HG03175 (cell line): ENCODE measurements around the gene TPST2.
A peak's percentile ranks its signal among the peaks of the same experiment; 100 is the strongest.
"Not testable (repeated sequence)": the region's sequence is repeated elsewhere in the genome, so short reads cannot be mapped to it uniquely, and the experiment has no call there.

Experiments
- ATAC-seq: cut with Tn5 transposase; IDR thresholded peaks from one replicate; pipeline ENCODE4 v1.9.1; 2021; ENCODE audit warnings: mild to moderate bottlenecking, moderate library complexity; ENCODE audit not compliant: unreplicated experiment

The TPST2 gene

GRCh38 chr22:26536762-26537134, 53.2 kb downstream of the TPST2 start:
- no peak for ATAC-seq

GRCh38 chr22:26536056-26536761, 53.7 kb downstream of the TPST2 start:
- ATAC-seq: no peak

GRCh38 chr22:26535603-26535908, 54.4 kb downstream of the TPST2 start:
- no peak for ATAC-seq

- ATAC-seq: no peak
Measured at GRCh38 chr22:26534874-26535602, 54.9 kb downstream of the TPST2 start.

GRCh38 chr22:26534171-26534855, 55.6 kb downstream of the TPST2 start:
- no peak for ATAC-seq

GRCh38 chr22:26529345-26529744, 60.6 kb downstream of the TPST2 start:
- ATAC-seq: no peak

- not testable (repeated sequence) for ATAC-seq
Measured at GRCh38 chr22:26528518-26528917, 61.4 kb downstream of the TPST2 start.

GRCh38 chr22:26527574-26528465, 62.1 kb downstream of the TPST2 start:
- ATAC-seq: no peak

- no peak for ATAC-seq
Measured at GRCh38 chr22:26527167-26527566, 62.8 kb downstream of the TPST2 start.

GRCh38 chr22:26525946-26526564, 63.9 kb downstream of the TPST2 start:
- ATAC-seq: no peak

GRCh38 chr22:26524870-26525269, 65.1 kb downstream of the TPST2 start:
- no peak for ATAC-seq

GRCh38 chr22:26522592-26522991, 67.3 kb downstream of the TPST2 start:
- no peak for ATAC-seq

- no peak for ATAC-seq
Measured at GRCh38 chr22:26522012-26522411, 67.9 kb downstream of the TPST2 start.

- ATAC-seq: no peak
Measured at GRCh38 chr22:26517429-26517828, 72.5 kb downstream of the TPST2 start.

GRCh38 chr22:26516503-26516902, 73.4 kb downstream of the TPST2 start:
- no peak for ATAC-seq

GRCh38 chr22:26515931-26516330, 74.0 kb downstream of the TPST2 start:
- ATAC-seq: no peak

GRCh38 chr22:26514419-26515161, 75.3 kb downstream of the TPST2 start:
- no peak for ATAC-seq

- no peak for ATAC-seq
Measured at GRCh38 chr22:26513838-26514237, 76.1 kb downstream of the TPST2 start.

GRCh38 chr22:26512149-26512793, 77.7 kb downstream of the TPST2 start, which contains the start of gene TFIP11:
TFIP11 (minus strand) TSS chr22:26512473; CDS start chr22:26510272, 2,201 bp downstream.
- ATAC-seq: peak; percentile 96
